Measurements from ENCODE around the gene GAK.

DNA sequence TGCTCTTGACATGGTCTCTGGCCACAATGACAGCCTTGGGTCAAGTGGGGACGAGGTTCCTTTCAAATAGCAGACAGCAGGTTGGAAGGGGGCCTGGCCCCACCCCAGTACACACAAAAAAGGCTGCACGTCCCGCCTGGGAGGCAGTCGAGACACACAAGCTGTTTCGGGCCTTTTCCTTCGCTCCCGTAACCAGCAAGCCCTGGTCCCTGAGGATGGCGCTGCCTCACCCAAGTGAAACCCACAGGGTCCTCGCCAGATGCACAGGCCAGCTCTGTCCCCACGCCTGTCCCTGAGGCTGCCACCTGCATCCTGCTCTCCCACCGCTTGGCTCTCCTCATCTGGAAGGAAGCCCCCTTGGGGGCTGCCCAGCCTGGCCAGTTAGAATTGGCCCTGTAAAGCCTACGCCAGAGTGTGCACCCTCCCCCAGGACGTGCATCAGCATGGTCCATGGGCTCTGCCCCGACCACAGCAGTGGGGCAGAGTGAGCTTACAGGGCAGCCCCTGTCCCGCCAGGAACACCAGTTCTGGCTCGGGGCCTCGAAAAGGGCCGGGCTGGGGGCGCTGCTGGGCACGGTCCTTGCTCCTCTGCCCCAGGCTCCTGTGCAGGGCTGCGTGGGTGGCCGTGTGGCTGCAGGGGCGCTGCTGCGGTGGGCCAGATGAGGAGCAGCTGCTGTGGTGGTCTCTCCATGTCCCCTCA is 108.2 kb downstream of the GAK start:
- TF ChIP-seq, protein P1, sequence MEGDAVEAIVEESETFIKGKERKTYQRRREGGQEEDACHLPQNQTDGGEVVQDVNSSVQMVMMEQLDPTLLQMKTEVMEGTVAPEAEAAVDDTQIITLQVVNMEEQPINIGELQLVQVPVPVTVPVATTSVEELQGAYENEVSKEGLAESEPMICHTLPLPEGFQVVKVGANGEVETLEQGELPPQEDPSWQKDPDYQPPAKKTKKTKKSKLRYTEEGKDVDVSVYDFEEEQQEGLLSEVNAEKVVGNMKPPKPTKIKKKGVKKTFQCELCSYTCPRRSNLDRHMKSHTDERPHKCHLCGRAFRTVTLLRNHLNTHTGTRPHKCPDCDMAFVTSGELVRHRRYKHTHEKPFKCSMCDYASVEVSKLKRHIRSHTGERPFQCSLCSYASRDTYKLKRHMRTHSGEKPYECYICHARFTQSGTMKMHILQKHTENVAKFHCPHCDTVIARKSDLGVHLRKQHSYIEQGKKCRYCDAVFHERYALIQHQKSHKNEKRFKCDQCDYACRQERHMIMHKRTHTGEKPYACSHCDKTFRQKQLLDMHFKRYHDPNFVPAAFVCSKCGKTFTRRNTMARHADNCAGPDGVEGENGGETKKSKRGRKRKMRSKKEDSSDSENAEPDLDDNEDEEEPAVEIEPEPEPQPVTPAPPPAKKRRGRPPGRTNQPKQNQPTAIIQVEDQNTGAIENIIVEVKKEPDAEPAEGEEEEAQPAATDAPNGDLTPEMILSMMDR (IDR thresholded peaks at IDR 0.05): no peak
- no peak for TF ChIP-seq POLR2A (IDR thresholded peaks at IDR 0.05)
